Natural killer cell (primary cell): Measurements from ENCODE around the gene PRRC1. TPM values are rescaled to one million over a fixed set of nuclear protein-coding genes. Genes with fewer than 3 reads are reported as not detected.

ENCODE experiments used
- ATAC-seq, 3 donors: fragments of 150-1000 bp in 2 of 3; fragments of 200-7000 bp in 1 of 3; cut with Tn5 transposase; 1 replicate in 1 of 3; 2 replicates in 2 of 3; pipeline ENCODE4 v1.10.0; 2021; ENCODE audit warnings: mild to moderate bottlenecking in 2 of 3, moderate library complexity in 2 of 3
- DNase-seq, 2 donors: peaks; one replicate each; pipeline versions ENCODE4 v3.0.0 to v3.0.0-alpha.2; 2013 to 2021; ENCODE audit warnings: mixed read lengths in 1 of 2
- H3K27ac ChIP-seq: one replicate; pipeline ENCODE4 v1.5.1; 2013; ENCODE audit warnings: mild to moderate bottlenecking, low read length
- H3K27me3 ChIP-seq: one replicate; pipeline ENCODE4 v1.6.1; 2013; ENCODE audit warnings: low read length; ENCODE audit not compliant: control insufficient read depth, insufficient read depth
- H3K36me3 ChIP-seq: one replicate; pipeline ENCODE4 v1.6.1; 2013; ENCODE audit warnings: low read length; ENCODE audit not compliant: control insufficient read depth, insufficient read depth
- H3K4me1 ChIP-seq: one replicate; pipeline ENCODE4 v1.6.1; 2013; ENCODE audit warnings: low read length; ENCODE audit not compliant: control insufficient read depth, insufficient read depth
- H3K4me3 ChIP-seq: one replicate; pipeline ENCODE4 v1.5.1; 2013; ENCODE audit warnings: low read length
- H3K9me3 ChIP-seq: one replicate; pipeline ENCODE4 v1.6.1; 2013; ENCODE audit warnings: low read length; ENCODE audit not compliant: control insufficient read depth, insufficient read depth
- H3K27ac Mint-ChIP-seq, 2 donors: one replicate each; pipeline ENCODE4 v1.8.0; 2022; ENCODE audit warnings: mild to moderate bottlenecking in 2 of 2, mixed read lengths in 2 of 2, moderate library complexity in 1 of 2
- H3K27me3 Mint-ChIP-seq, 2 donors: one replicate each; pipeline ENCODE4 v1.8.0; 2022; ENCODE audit warnings: low read depth in 2 of 2, mixed read lengths in 2 of 2
- H3K36me3 Mint-ChIP-seq: one replicate; pipeline ENCODE4 v1.8.0; 2022; ENCODE audit warnings: mixed read lengths
- H3K4me1 Mint-ChIP-seq, 2 donors: one replicate each; pipeline ENCODE4 v1.8.0; 2022; ENCODE audit warnings: mixed read lengths in 2 of 2
- H3K4me3 Mint-ChIP-seq: one replicate; pipeline ENCODE4 v1.8.0; 2022; ENCODE audit warnings: mild to moderate bottlenecking, moderate library complexity, mixed read lengths
- H3K9me3 Mint-ChIP-seq, 2 donors: one replicate each; pipeline ENCODE4 v1.8.0; 2022; ENCODE audit warnings: mixed read lengths in 2 of 2
- WGBS: methylation state at CpG from one replicate; pipeline ENCODE4 v1.1.7; 2013; ENCODE audit warnings: missing lambda C conversion rate; ENCODE audit not compliant: insufficient coverage; 5-methylcytosine and 5-hydroxymethylcytosine counted together
- intact Hi-C: fragments of 100-400 bp; cut with micrococcal nuclease; formaldehyde crosslinking; loops from one replicate; pipeline ENCODE4 v1.14.2; 2022
- total RNA-seq, 4 donors: library from RNA; stranded (reverse); fragments of 120-200 nt in 1 of 4; gene quantifications; one replicate each; pipeline versions ENCODE4 v1.2.3 to v1.2.4, GENCODE V29; 2013 to 2022
- TF ChIP-seq, protein P1 (sequence below): fragments of 200-600 bp; IDR thresholded peaks from one replicate; pipeline ENCODE4 v1.8.0; 2022; ENCODE audit warnings: antibody characterized with exemption

Gene PRRC1
- total RNA-seq, 3 donors from 2014 or later (not counting 1 experiment from before 2014, with no cell fraction given), result 37.7 to 41.1 (median 39.6) TPM

DNA sequence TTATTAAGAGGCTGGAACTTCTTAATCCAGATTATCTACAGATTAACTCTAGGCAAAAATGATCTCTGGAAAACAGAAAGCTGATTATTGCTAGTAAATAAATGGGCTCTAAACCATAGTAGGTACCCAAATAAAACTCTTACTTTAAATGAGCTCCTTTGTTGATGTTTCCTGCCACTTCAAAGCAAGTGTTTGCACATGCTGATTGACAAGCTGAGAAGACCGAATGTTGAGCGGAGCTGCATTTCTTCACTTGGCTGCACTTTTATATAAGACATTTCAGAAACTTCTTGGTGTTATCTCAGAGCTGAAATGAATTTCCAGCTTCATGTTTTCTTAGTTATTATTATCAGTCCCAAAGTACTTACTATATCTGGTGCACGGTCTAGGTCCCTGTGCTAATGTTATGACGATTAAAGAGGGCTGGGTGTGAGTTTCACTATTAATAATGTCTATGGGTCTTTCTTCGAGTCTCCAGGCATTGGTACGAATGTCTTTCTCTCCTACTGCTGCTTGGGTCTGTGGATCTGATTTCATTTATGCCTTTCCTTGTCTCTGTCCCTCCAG, 72.8 kb downstream of the PRRC1 start:
- Mint-ChIP-seq H3K27ac (no peak overlapping the region), H3K36me3 (no peaks in the 10 kb centered on the region), H3K9me3 (no peaks in the 10 kb centered on the region), H3K27me3 (no peaks in the 10 kb centered on the region), H3K4me3 (no peak overlapping the region), H3K4me1 (peaks cover 0 to 13% of the 10 kb centered on the region in 2 donors)
- no peaks in the 10 kb centered on the region for H3K9me3 ChIP-seq
- H3K27ac ChIP-seq, result no peak overlapping the region
- no peaks in the 10 kb centered on the region for H3K36me3 ChIP-seq
- WGBS, result 47% methylated on average over 6 of the region's 6 CpGs
- DNase-seq (peak in 1 of 2 donors; percentile 9), ATAC-seq (peak in 2 of 3 donors; percentile 42 to 51)
- no peak overlapping the region for H3K4me3 ChIP-seq
- H3K4me1 ChIP-seq, result no peaks in the 10 kb centered on the region
- intact Hi-C loops, result no loop called here
- TF ChIP-seq, protein P1, sequence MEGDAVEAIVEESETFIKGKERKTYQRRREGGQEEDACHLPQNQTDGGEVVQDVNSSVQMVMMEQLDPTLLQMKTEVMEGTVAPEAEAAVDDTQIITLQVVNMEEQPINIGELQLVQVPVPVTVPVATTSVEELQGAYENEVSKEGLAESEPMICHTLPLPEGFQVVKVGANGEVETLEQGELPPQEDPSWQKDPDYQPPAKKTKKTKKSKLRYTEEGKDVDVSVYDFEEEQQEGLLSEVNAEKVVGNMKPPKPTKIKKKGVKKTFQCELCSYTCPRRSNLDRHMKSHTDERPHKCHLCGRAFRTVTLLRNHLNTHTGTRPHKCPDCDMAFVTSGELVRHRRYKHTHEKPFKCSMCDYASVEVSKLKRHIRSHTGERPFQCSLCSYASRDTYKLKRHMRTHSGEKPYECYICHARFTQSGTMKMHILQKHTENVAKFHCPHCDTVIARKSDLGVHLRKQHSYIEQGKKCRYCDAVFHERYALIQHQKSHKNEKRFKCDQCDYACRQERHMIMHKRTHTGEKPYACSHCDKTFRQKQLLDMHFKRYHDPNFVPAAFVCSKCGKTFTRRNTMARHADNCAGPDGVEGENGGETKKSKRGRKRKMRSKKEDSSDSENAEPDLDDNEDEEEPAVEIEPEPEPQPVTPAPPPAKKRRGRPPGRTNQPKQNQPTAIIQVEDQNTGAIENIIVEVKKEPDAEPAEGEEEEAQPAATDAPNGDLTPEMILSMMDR, result no peak
- H3K27me3 ChIP-seq, result no peaks in the 10 kb centered on the region

DNA sequence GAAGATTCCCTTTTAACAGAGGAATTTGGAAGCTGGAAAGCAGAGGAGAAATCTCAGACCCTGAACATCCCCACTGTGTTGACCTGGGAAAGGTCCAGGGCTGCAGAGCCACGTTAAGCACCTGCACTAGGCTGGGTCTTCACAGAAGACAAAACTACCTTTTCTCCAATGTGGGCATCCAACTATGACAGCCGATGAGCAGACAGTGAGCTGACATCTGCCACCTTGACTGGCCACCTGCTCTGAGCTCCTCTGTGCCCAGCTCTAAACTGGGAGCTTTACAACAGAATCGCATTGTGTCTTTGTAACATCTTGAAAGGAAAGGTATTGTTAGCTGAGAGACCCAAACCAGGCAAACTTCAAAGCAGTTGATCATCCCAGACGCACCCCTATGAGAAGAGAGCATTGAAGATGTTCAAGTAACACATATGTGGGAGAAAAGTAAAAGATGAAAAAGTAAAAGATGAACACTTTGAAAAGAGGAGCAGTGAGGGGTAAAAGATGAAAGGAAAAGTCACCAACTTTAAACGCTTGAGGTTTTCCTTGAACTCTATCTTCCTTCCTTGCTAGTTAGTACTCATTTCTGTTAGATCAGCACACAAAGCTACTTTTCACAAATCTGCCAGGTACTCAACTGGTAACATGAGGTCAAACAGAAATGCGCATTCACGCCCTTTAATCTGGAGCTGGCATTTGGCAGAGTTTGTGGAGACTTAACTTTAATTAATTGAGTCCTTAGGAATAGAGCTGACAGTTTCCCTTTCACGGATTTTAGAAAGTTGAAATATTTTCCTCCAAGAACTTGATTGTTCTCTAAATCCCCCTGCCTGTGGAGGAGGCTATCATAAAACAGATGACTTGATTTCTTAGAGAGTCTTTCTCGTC, 78.3 kb downstream of the PRRC1 start:
- intact Hi-C loops, result no loop called here
- no peak overlapping the region for H3K27ac Mint-ChIP-seq
- no peak for ATAC-seq

DNA sequence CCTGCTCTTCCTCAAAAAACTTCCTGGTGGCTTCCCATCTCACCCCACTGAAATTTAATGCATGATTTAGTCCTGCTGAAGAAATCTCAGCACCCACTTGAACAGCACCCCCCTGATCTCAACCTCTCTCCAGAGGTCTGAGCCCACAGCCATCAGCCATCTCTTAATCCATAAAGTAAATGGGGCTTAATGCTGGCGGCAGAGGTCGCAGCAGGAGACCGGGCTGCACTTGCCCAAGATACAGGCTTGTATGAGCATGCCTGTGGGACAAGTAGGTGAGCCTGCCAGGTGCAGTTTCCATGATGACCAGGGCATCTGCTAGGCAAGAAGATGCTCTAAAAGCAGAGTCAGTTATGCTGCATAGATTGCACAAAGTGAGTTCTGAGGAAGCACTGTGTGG, 79.1 kb downstream of the PRRC1 start:
- H3K27ac Mint-ChIP-seq, result no peak overlapping the region
- Histone ChIP-seq H3K9me3 (no peaks in the 10 kb centered on the region), H3K4me3 (no peak overlapping the region), H3K27me3 (no peaks in the 10 kb centered on the region), H3K27ac (no peak overlapping the region), H3K36me3 (no peaks in the 10 kb centered on the region), H3K4me1 (no peaks in the 10 kb centered on the region)
- TF ChIP-seq, protein P1, result no peak
- H3K36me3 Mint-ChIP-seq, result no peaks in the 10 kb centered on the region
- DNase-seq (no peak), ATAC-seq (no peak)
- H3K9me3 Mint-ChIP-seq, result no peaks in the 10 kb centered on the region
- H3K4me1 Mint-ChIP-seq, result no peaks in the 10 kb centered on the region
- 97% methylated on average over 3 of the region's 3 CpGs for WGBS
- no peaks in the 10 kb centered on the region for H3K27me3 Mint-ChIP-seq
- intact Hi-C loops, result no loop called here
- no peak overlapping the region for H3K4me3 Mint-ChIP-seq

More for the DNA sequence above, 78.3 kb downstream of the PRRC1 start:
- Histone ChIP-seq H3K9me3 (no peaks in the 10 kb centered on the region), H3K27me3 (no peaks in the 10 kb centered on the region), H3K4me1 (no peaks in the 10 kb centered on the region), H3K27ac (no peak overlapping the region), H3K36me3 (no peaks in the 10 kb centered on the region), H3K4me3 (no peak overlapping the region)
- H3K9me3 Mint-ChIP-seq, result no peaks in the 10 kb centered on the region
- no peak for DNase-seq
- no peaks in the 10 kb centered on the region for H3K36me3 Mint-ChIP-seq
- H3K27me3 Mint-ChIP-seq, result no peaks in the 10 kb centered on the region
- peaks cover 0 to under 1% of the 10 kb centered on the region in 2 donors for H3K4me1 Mint-ChIP-seq
- TF ChIP-seq, protein P1, result no peak
- WGBS, result 58% methylated on average over 9 of the region's 9 CpGs
- H3K4me3 Mint-ChIP-seq, result no peak overlapping the region
